ENCODE results near the gene USP37.

DNA sequence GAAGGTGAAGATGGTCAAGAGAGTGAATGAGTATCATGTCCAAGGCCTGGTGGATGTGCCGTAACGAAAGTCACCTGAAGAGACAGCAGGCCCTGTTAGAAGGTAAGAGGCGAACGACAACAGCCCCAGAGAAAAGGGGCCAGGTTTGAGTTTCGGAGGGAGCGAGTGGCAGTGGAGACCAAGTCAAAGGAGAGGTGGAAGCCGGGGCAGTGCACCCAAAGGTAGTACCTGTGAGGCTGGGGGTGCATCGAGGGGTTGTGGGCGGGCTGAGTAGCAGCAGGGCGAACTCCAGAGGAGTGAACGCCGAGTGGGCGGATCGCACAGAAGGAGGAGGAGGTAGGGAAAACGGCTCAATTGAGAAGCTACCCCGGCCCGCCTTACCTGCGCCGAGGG lies 358 bp downstream of the USP37 start:
- TF ChIP-seq, protein P1, sequence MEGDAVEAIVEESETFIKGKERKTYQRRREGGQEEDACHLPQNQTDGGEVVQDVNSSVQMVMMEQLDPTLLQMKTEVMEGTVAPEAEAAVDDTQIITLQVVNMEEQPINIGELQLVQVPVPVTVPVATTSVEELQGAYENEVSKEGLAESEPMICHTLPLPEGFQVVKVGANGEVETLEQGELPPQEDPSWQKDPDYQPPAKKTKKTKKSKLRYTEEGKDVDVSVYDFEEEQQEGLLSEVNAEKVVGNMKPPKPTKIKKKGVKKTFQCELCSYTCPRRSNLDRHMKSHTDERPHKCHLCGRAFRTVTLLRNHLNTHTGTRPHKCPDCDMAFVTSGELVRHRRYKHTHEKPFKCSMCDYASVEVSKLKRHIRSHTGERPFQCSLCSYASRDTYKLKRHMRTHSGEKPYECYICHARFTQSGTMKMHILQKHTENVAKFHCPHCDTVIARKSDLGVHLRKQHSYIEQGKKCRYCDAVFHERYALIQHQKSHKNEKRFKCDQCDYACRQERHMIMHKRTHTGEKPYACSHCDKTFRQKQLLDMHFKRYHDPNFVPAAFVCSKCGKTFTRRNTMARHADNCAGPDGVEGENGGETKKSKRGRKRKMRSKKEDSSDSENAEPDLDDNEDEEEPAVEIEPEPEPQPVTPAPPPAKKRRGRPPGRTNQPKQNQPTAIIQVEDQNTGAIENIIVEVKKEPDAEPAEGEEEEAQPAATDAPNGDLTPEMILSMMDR (IDR thresholded peaks at IDR 0.05), result peak in 1 of 3 donors; percentile 6
- TF ChIP-seq POLR2AphosphoS5 (IDR thresholded peaks at IDR 0.05), result no peak

All from breast epithelium (tissue), 3 donors.